ENCODE results near the gene NAA60.

DNA sequence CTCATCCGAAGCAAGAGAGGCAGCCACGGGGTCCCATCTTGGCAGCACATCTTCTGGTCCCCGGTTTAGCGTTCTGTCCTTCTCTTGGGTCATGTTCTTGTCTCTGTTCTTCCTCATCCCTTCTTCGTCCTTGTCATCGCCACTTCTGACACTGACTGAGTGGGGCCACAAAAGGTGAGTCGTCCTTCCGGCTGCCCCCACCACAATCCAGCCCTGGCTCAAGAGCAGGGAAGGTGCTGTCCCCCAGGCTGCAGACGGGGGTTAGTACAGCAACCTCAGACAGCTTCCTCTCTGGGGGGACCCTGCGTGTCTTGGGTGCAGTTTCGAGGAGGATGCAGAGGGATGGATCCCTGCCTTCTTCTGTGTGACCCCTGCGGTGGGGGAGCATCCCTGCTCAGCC lies 21.8 kb downstream of the NAA60 start:
- TF ChIP-seq POLR2A (IDR thresholded peaks at IDR 0.05; ENCODE audit: low read length) = no peak
- TF ChIP-seq GATA1 (IDR thresholded peaks at IDR 0.05; ENCODE audit: low read depth, low read length) = no peak
